ENCODE results near the gene DBET. TPM values are rescaled to one million over a fixed set of nuclear protein-coding genes. Genes with fewer than 3 reads are reported as not detected.
"Not testable (repeated sequence)": the region's sequence is repeated elsewhere in the genome, so short reads cannot be mapped to it uniquely, and the experiment has no call there.

The DBET gene
- total and polyA plus RNA-seq, 3 donors from 2014 or later: not detected

- DNase-seq; intact Hi-C loops (cut with DNase I; ENCODE audit: low total_unique reads); H3K36me3 ChIP-seq (ENCODE audit: low read depth, missing control alignments); H3K27ac ChIP-seq; H3K4me1 ChIP-seq; H3K27me3 ChIP-seq; H3K9me3 ChIP-seq; H3K4me3 ChIP-seq: not testable (repeated sequence)
- WGBS, 2 donors: 14 to 20% methylated on average over 3 of the region's 3 CpGs
These were observed 503 bp downstream of the DBET start for GRCh38 chr4:190064805-190065204.

GRCh38 chr4:190068351-190068750, 4.0 kb downstream of the DBET start:
- H3K4me1 ChIP-seq; H3K4me3 ChIP-seq; H3K27ac ChIP-seq; H3K27me3 ChIP-seq; H3K36me3 ChIP-seq (ENCODE audit: low read depth, missing control alignments); intact Hi-C loops (cut with DNase I; ENCODE audit: low total_unique reads); H3K9me3 ChIP-seq; DNase-seq: not testable (repeated sequence)
- WGBS, 2 donors: 36 to 89% methylated on average over 43 to 45 of the region's 45 CpGs

- H3K9me3 ChIP-seq; intact Hi-C loops (cut with DNase I; ENCODE audit: low total_unique reads); H3K27me3 ChIP-seq; DNase-seq; H3K4me1 ChIP-seq; H3K36me3 ChIP-seq (ENCODE audit: low read depth, missing control alignments); H3K27ac ChIP-seq; H3K4me3 ChIP-seq: not testable (repeated sequence)
- WGBS, 2 donors: 9 to 51% methylated on average over 5 to 11 of the region's 27 CpGs
These were observed 28.8 kb downstream of the DBET start for GRCh38 chr4:190093052-190093451.

- intact Hi-C loops (cut with DNase I; ENCODE audit: low total_unique reads); H3K4me1 ChIP-seq; H3K27ac ChIP-seq; DNase-seq; H3K36me3 ChIP-seq (ENCODE audit: low read depth, missing control alignments); H3K27me3 ChIP-seq; H3K4me3 ChIP-seq; H3K9me3 ChIP-seq: not testable (repeated sequence)
- WGBS, 2 donors: no CpG with 5 or more reads among the region's 1 CpG
These were observed 29.7 kb downstream of the DBET start for GRCh38 chr4:190094031-190094430.

- H3K4me1 ChIP-seq; H3K4me3 ChIP-seq; H3K27me3 ChIP-seq; H3K36me3 ChIP-seq (ENCODE audit: low read depth, missing control alignments); DNase-seq; H3K27ac ChIP-seq; intact Hi-C loops (cut with DNase I; ENCODE audit: low total_unique reads); H3K9me3 ChIP-seq: not testable (repeated sequence)
- no CpG with 5 or more reads among the region's 6 CpGs for WGBS, 2 donors
These were observed 31.0 kb downstream of the DBET start for GRCh38 chr4:190095335-190095734.

- H3K4me1 ChIP-seq; H3K36me3 ChIP-seq (ENCODE audit: low read depth, missing control alignments); H3K27ac ChIP-seq; DNase-seq; H3K4me3 ChIP-seq; H3K9me3 ChIP-seq; intact Hi-C loops (cut with DNase I; ENCODE audit: low total_unique reads); H3K27me3 ChIP-seq: not testable (repeated sequence)
- WGBS, 2 donors: 31% methylated on average over 2 of the region's 2 CpGs; no CpG with 5 or more reads in 1 of the 2 donors
These were observed 35.3 kb downstream of the DBET start for GRCh38 chr4:190099605-190100004.

- H3K9me3 ChIP-seq; H3K4me3 ChIP-seq; intact Hi-C loops (cut with DNase I; ENCODE audit: low total_unique reads); DNase-seq; H3K27ac ChIP-seq; H3K36me3 ChIP-seq (ENCODE audit: low read depth, missing control alignments); H3K27me3 ChIP-seq; H3K4me1 ChIP-seq: not testable (repeated sequence)
- no CpG with 5 or more reads among the region's 1 CpG for WGBS, 2 donors
These were observed 37.2 kb downstream of the DBET start for GRCh38 chr4:190101525-190101924.

- H3K9me3 ChIP-seq; H3K36me3 ChIP-seq (ENCODE audit: low read depth, missing control alignments); DNase-seq; H3K4me3 ChIP-seq; H3K27me3 ChIP-seq; intact Hi-C loops (cut with DNase I; ENCODE audit: low total_unique reads); H3K4me1 ChIP-seq; H3K27ac ChIP-seq: not testable (repeated sequence)
- WGBS, 2 donors: 19 to 21% methylated on average over 3 of the region's 3 CpGs
These were observed 41.9 kb downstream of the DBET start for GRCh38 chr4:190106191-190106590.

GRCh38 chr4:190106611-190107480, 42.5 kb downstream of the DBET start:
- H3K9me3 ChIP-seq; H3K27ac ChIP-seq; H3K36me3 ChIP-seq (ENCODE audit: low read depth, missing control alignments); intact Hi-C loops (cut with DNase I; ENCODE audit: low total_unique reads); H3K4me1 ChIP-seq; H3K4me3 ChIP-seq; H3K27me3 ChIP-seq: not testable (repeated sequence)
- WGBS, 2 donors: 29 to 32% methylated on average over 7 of the region's 7 CpGs
- DNase-seq: peak; percentile 69

- 36 to 53% methylated on average over 2 of the region's 2 CpGs for WGBS, 2 donors
These were observed 43.6 kb downstream of the DBET start for GRCh38 chr4:190107766-190108485.

GRCh38 chr4:190108756-190109155, 44.5 kb downstream of the DBET start:
- intact Hi-C loops (cut with DNase I; ENCODE audit: low total_unique reads); H3K9me3 ChIP-seq; H3K4me3 ChIP-seq; H3K27me3 ChIP-seq; H3K36me3 ChIP-seq (ENCODE audit: low read depth, missing control alignments); H3K27ac ChIP-seq; H3K4me1 ChIP-seq: not testable (repeated sequence)
- DNase-seq: peak; percentile 16
- WGBS, 2 donors: 54 to 57% methylated on average over 6 of the region's 6 CpGs

More at GRCh38 chr4:190107766-190108485, 43.6 kb downstream of the DBET start:
- H3K36me3 ChIP-seq (ENCODE audit: low read depth, missing control alignments); H3K4me1 ChIP-seq; H3K4me3 ChIP-seq; H3K27me3 ChIP-seq; H3K9me3 ChIP-seq; intact Hi-C loops (cut with DNase I; ENCODE audit: low total_unique reads); H3K27ac ChIP-seq: not testable (repeated sequence)
- peak; percentile 13 for DNase-seq

GRCh38 chr4:190109390-190110011, 45.2 kb downstream of the DBET start:
- H3K4me3 ChIP-seq; H3K27ac ChIP-seq; H3K27me3 ChIP-seq; H3K9me3 ChIP-seq; H3K36me3 ChIP-seq (ENCODE audit: low read depth, missing control alignments); H3K4me1 ChIP-seq; intact Hi-C loops (cut with DNase I; ENCODE audit: low total_unique reads): not testable (repeated sequence)
- 38 to 39% methylated on average over 1 of the region's 1 CpG for WGBS, 2 donors
- DNase-seq: peak; percentile 18

Measured in testis (tissue), 3 donors.